Stimulated activated CD4-positive, alpha-beta T cell treated with anti-CD3 and anti-CD28 coated beads, TNF-alpha, amount 100 ng/mL, for 1 hour (primary cell): ENCODE results near the gene ABHD14A.
"Not testable (repeated sequence)": the region's sequence is repeated elsewhere in the genome, so short reads cannot be mapped to it uniquely, and the experiment has no call there.

Experiments used
- DNase-seq, 3 donors: peaks; one replicate each; pipeline ENCODE4 v3.0.0-alpha.2; 2020; ENCODE audit warnings: low read depth in 3 of 3, low spot score in 1 of 3

ABHD14A gene

DNA sequence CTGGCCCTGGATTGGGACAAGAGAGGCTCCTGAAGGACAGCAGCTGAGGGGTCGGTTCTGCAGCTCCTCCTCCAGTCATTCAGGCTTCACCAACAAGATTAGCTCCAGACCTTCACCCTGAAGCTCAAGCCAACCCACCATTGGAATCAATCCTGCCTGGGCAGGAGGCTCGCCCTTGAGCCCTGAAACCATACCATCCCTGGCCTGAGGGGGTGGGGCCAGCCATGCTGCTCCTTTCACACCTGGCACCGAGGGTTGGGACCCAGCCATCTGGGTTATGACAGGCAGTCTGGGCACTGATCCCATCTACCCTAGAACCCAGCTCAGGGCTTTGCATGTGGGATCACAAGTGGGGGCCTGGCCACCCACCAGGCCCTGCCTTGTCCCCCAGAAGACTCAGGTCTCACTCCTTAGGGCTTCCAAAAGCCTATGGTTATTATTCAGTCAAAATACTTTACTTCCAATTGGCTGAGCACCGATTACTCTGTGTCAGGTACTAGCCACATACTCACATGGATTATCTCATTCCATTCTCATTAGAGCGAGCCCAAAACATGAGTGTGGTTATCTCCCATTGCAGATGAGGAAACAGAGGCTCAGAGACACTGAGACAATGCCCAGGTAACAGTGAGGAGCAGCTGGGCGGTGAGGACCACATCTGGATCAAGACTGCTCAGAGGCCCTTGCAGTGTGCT lies 4.1 kb upstream of the ABHD14A start:
- DNase-seq = no peak

DNA sequence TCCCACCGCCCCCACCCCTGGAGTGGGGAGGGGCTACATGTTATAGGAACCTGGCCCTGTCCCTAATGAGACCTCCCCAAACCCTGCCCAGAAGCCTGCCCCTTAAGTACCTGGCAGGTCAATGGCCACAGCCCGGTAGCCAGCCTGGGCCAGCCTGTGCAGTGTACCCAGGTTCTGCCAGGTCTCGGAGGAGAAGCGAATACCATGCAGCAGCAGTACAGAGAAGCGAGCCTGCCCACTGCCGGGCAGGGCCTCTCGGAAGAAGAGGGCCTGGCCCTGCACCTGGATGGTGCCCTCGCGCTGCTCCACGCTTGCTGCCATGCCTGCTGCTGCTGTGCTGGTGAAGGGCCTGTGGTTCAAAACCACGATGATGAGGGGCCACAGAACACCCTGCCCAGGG lies 3.5 kb upstream of the ABHD14A start:
- DNase-seq = no peak

DNA sequence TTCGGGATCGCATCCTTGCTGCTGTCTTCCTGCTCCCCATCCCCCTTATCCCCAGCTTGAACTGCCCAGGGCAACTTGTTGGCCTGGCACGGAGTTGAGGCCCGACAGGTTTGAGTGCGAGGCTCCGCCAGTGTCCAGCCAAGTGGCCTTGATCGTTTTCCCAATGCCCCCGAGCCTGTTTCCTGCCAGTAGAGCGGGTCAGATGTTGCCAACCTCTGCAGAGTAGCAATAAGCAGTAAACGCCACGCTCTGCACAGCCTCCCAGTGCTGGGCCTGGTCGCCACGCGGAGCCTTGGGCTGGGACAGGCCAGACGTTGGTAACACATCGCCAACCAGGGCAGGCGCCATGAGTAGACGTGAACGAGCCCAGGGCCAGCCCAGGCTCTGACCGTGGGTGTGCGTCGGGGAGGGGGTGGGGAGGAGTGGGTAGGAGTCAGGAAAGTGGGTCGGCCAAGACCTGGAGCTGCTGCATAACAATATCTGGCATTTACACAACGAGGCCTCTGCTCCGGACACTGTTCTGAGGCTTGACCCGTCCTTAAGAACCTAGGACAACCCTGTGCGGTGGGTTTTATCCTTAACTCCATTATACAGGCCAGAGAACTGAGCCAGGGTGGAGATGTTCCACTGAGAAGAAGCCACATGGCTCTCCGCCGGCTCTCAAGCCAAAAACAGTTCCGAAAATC lies 444 bp upstream of the ABHD14A start:
- DNase-seq = no peak

DNA sequence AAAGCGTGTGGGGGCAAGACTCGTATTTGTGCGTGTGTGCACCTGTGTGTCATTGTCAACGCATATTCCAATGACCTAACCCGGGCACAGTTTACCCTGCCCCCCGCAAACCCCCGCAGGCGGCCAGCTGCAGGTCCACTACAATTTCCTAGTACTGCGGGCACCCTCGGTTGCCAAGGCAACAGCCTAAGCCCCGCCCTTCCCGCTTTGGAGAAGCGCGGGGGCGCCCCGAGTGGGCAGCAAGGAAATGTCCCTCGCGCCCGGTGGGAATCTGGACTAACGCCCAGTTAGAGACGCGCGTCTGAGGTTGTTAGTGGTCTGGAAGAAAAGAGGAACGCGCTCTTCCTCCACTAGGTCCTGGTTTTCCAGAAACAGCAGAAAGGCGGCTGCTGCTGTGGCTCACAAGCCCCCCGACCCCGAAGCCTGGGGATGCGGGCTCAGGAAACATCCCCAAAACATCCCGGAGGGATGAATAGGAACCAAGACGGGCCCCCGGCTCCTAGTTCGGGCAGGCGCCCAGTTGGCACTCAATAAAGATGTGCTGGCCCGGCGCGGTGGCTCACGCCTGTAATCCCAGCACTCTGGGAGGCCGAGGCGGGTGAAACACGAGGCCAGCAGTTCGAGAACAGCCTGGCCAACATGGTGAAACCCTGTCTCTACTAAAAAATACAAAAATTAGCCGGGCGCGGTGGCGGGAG lies 1.1 kb downstream of the ABHD14A start:
- DNase-seq = no peak

DNA sequence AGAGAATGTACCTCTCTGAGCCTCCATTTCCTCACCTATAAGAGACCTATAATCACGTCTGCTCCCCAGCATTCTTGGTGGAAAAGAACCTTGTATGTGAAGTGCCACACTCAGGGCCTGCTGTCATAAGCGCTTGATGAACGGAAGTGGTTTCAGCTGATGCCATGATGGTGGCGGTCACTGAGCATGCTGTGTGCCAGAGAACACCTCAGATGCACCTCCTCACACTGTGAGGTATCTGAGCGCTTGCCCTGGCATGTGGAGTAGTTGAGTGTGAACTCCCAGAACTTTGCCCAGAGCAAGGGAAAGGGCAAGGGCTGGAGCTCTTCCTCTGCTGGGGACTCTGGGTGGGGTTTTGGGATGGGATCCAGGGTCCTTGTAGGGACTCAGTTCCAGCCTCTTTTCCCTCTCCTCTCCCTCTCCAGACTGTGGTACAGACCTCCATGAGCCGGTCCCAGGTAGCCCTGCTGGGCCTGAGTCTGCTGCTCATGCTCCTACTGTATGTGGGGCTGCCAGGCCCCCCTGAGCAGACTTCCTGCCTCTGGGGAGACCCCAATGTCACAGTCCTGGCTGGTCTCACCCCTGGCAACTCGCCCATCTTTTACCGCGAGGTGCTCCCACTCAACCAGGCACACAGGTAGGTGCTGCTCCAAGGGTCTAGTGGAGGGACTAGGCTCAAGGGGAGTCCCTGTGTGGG lies 2.7 kb downstream of the ABHD14A start:
- no peak for DNase-seq

DNA sequence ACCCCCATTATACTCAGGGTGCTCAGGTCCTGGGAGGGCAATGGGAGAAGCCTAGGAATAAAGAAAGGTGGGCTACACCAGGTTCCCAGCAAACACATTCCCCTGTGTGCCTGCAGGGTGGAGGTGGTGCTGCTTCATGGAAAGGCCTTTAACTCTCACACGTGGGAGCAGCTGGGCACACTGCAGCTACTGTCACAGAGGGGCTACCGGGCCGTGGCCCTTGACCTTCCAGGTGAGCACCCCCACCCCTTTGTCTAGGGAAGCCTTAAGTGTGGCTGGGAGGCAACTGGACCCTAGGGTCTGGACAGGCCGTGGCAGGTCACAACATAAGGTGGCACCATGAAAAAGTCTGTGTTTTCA lies 3.3 kb downstream of the ABHD14A start:
- DNase-seq = no peak

DNA sequence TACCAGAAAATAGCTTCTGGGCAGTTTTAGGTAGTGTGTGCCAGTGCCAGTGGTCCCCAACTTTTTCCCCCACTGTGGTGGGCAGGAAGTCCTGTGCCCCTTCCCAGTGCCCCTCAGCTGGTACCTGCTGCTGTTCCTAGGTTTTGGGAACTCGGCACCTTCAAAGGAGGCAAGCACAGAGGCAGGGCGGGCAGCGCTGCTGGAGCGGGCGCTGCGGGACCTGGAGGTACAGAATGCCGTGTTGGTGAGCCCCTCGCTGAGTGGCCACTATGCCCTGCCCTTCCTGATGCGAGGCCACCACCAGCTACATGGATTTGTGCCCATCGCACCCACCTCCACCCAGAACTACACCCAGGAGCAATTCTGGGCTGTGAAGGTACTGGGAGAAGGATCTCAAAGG lies 5.4 kb downstream of the ABHD14A start:
- no peak for DNase-seq

DNA sequence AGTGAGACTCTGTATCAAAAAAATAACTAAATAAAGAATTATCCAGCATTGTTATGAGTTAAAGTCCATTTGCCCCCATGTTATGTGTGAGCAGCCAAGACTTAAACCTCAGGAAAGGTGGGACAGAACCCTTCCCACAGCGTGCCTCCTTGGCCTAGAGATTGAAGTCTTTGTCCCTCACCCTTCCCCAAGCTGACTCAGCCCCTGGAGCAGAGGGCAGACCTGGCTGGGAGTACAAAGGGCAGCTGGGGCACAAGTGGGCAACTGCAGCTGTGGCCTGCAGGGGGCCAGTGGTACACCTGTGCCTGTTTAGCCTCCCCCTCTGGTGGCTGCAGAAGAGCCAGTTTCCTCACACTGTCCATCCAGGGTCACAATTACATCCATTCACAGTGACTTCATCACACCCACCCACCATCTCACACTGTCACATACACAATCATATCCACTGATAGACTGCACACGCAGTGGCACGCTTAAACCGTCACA lies 7.5 kb downstream of the ABHD14A start:
- DNase-seq = no peak

DNA sequence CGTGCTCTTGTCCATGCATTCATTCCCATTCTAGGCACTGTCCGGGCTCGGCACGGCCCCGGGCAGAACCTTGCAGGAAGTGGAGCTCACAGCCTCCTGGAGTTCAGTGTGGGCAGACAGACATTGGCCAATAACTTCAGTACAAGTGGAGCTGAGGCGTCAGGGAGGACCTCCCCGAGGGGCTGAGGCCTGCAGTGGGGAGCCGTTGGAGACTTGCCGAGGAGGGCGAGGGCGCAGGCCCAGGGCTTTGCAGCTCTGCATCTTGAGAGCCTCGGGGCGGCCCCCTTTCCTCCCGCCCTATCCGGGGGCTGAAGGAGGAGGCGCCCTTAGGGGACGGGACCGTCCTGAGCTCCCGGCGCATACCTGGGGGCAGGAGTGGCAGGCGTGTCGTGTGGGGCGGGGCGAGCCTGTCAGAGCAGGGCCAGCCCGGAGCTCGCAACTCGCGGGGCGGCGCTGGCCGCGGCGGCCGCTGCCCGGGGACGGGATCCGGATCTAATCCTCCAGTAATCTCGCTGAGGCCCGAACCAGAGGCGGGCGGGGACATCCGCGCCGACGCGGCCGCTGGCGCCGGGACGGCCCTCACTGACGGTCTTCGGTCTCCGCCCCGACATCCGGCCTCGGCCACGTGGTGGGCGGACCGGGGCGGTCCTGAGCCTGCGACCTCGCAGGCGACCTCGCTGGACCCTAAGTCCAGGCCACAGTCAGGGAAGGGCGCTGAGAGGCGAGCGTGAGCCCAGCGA lies 8.1 kb downstream of the ABHD14A start, which contains the start of gene ACY1:
Gene ACY1, plus strand, starts transcription at position 698 of the 740 bp plus-strand sequence. CDS start 530 bp downstream, outside the sequence.
- peak in 2 of 3 donors; percentile 19 to 61 for DNase-seq

DNA sequence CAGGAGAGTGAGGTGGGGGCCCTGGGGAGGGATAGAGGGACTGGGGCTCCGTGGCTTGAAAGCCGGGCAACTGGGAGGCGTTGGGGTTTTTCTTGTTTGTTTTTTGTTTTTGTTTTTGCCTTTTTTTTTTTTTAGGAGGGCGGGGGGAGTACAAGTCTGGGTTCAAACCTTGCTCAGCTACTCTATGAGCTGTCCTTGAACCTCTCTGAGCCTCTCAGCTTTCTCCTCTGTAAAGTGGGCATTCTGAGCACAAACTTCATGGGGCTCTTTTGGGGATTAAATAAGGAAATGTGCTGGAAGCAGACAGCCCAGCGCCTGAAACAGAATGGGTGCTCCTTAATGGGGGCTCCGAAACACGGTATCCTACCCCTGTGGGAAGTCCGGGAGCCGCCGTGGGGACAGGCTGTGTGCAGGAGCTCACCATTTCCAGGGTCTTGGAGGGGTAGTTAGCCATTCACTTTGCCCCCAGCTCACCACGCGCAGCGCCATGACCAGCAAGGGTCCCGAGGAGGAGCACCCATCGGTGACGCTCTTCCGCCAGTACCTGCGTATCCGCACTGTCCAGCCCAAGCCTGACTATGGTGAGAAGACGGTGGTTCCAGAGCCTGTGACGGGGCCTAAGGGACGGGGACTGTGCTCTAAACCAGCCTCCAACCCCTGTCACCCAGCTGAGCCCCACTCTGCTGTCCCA lies 8.9 kb downstream of the ABHD14A start:
- DNase-seq = no peak

DNA sequence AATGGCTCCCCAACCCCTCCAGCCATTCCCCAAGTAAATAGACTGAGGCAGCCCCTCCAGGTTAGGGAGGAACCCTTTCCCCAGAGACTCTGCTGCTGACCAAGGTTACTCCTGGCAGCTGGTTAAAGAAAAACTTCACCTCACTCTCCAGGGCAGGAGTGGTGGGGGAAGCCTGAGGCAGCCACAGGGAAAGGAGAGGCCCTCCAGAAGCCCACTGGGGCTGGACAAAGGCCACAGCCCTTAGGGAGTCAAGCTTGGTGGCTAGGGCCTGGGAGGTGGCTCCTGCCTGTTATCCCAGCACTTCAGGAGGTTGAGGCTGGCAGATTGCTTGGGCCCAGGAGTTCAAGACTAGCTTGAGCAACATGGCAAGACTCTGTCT lies 9.4 kb downstream of the ABHD14A start:
- DNase-seq = no peak

DNA sequence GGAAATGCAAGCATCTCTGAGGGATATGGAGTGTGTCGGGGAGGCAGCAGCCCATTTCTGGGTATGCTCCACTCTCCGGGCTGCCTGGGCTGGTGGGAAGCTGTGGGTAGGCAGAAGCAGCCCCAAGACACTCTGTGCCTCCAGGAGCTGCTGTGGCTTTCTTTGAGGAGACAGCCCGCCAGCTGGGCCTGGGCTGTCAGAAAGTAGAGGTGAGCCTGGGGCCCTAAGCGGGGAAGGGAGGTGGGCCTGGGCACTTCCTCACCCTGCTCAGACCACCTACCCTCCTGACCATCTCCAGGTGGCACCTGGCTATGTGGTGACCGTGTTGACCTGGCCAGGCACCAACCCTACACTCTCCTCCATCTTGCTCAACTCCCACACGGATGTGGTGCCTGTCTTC lies 10.2 kb downstream of the ABHD14A start:
- no peak for DNase-seq

DNA sequence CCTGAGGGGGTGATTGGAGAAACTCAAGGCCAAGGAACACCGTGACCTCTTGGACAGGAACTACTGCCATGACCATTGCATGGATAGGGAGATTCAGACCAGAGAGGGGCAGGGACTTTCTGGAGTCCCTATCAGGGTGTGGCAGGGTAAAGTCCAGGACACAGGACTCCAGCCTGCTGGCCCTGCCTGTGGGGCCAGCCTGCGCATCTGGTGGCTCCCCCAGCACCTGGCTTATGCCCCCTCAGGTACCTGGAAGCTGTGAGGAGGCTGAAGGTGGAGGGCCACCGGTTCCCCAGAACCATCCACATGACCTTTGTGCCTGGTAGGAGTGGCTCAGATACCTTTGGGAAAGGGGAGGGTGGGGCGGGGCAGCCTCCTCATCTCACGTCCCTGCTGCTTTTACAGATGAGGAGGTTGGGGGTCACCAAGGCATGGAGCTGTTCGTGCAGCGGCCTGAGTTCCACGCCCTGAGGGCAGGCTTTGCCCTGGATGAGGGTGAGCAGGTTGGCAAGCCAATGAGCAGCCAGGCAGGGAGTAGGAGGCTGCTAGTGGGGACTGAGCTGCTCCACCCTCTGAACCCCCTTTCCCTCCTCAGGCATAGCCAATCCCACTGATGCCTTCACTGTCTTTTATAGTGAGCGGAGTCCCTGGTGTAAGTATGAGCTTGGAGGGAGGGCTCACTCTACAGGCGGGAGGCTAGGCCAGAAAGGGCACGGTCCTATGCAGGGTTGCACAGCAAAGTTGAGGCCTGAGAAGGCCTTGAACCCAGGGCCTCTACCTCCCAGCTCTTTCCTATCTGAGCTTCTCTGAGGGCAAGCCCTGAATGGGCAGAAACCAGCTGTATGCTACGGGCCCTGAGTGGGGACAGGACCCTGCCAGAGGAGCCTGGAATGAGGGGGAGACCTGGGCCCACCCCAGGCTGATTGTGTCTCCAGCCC lies 11.4 kb downstream of the ABHD14A start:
- no peak for DNase-seq

DNA sequence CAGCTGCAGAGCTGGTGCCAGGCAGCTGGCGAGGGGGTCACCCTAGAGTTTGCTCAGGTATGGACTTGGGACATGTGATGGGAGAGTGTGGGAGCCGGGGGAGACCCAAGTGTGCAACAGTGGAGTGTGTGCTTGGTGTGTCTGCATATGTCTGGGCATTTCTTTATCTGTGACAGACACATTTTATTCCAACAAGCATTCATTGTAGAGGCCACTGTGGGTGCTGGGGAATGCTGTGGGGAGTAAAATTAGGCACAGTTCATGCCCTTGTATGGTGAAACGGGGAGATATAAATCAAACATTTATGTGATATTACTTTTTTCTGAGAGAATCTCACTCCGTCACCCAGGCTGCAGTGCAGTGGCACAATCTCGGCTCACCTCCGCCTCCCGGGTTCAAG lies 12.7 kb downstream of the ABHD14A start:
- no peak for DNase-seq

DNA sequence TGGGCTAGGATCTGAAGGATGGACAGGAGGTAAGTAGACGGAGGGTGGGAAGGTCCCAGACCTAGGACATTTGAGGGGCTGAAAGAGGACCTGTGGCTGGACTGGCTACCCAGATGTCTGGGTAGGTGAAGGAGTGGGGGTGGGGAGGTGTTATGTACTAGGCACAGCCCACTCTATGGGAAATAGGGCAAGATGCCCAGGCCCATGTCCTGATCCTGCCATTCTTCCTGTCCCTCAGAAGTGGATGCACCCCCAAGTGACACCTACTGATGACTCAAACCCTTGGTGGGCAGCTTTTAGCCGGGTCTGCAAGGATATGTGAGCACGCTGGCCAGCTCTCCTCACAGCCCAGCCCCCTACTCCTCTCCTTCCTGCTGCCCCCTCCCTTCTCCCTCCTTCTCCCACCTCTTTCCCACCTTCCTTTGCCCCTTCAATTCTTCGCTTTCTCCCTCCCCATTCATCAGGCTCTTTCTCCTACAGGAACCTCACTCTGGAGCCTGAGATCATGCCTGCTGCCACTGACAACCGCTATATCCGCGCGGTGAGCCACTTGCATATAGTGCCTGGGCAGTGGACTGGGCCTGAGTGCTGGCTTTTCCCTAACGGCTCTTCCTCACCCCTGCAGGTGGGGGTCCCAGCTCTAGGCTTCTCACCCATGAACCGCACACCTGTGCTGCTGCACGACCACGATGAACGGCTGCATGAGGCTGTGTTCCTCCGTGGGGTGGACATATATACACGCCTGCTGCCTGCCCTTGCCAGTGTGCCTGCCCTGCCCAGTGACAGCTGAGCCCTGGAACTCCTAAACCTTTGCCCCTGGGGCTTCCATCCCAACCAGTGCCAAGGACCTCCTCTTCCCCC lies 13.7 kb downstream of the ABHD14A start:
- DNase-seq = no peak

DNA sequence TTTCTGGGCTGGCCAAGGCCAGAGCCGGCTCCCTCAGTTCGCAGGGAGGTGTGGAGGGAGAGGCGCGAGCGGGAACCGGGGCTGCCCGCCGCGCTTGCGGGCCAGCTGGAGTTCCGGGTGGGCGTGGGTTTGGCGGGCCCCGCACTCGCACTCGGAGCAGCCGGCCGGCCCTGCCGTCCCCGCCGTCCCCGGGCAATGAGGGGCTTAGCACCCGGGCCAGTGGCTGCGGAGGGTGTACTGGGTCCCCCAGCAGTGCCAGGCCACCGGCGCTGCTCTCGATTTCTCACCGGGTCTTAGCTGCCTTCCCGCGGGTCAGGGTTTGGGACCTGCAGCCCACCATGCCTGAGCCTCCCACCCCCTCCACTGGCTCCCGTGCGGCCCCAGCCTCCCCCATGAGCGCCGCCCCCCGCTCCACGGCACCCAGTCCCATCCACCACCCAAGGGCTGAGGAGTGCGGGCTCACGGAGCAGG lies 15.7 kb downstream of the ABHD14A start:
- not testable (repeated sequence) for DNase-seq

DNA sequence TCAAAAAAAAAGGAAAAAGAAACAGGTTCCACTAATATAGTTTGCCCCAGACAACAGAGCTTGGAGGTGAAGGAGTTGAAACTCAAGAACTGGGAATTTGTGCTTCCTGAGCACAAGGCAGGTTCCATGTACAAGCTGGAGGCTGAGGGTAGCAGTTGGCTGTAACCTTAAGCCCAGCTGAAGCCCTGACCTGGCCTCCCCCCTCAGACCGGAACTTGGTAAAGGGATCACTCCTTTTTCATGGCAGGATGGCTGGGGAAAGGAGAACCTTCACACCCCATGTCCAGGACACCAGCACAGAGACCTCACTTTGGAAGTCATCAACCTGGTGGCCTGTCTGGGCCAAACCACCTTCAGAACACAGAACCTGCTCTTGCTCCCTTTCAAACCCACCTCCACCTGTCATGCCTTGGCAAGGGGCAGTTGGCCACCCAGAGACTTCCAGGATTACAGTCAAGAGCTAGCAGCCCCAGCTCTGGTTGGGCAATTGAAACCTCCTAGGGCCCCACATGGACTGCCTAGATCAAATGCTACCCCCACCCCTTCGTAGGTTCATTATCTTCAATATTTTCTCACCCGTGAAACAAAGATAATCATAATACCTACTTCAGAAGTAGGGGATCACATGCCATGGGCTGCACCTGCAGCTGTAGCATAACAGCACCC lies 17.3 kb downstream of the ABHD14A start:
- DNase-seq = no peak

DNA sequence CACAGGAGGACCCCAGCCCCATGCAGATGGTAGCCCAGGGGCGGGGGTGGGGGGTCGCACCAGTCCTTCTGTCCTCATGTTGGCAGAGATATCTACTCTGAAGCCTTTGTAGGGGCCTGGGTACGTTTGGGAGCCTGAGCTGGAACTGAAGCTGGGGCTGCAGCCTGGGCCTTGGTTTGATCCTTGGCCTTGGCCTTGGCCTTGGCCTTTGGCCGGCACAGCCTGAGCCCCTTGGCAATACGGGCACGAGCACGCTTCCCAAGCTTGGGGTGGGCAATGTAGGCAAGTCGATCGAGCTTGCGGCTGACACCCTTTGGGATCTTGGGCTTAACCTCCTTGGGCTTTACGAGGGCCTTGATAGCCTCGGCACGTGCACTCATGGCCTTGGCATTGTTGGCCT lies 18.8 kb downstream of the ABHD14A start:
- DNase-seq = not testable (repeated sequence)
